ENCODE data around the gene POLR1D.

Gene POLR1D

GRCh38 chr13:27621366-27622101 is at the start of gene POLR1D:
Gene POLR1D (plus strand): TSS chr13:27621892. CDS start chr13:27621984, 92 bp downstream.
- H3K27ac ChIP-seq: peak within 1 kb of the TSS; percentile 97
- TF ChIP-seq CTCF (conservative IDR thresholded peaks at IDR 0.05): no peak

GRCh38 chr13:27572234-27572901 is 49.3 kb upstream of the POLR1D start:
- TF ChIP-seq CTCF (conservative IDR thresholded peaks at IDR 0.05): no peak
- no peak overlapping the region for H3K27ac ChIP-seq

- no peak for TF ChIP-seq CTCF (conservative IDR thresholded peaks at IDR 0.05)
- peak overlapping the region; percentile 13; the same call in 1 of the 2 replicates for H3K27ac ChIP-seq
Measured at GRCh38 chr13:27573265-27573664, 48.4 kb upstream of the POLR1D start.

GRCh38 chr13:27574661-27575060 is 47.0 kb upstream of the POLR1D start:
- no peak for TF ChIP-seq CTCF (conservative IDR thresholded peaks at IDR 0.05)

GRCh38 chr13:27578121-27579030 is 43.3 kb upstream of the POLR1D start:
- TF ChIP-seq CTCF (conservative IDR thresholded peaks at IDR 0.05): no peak
- H3K27ac ChIP-seq: peak overlapping the region; percentile 66

More at GRCh38 chr13:27574661-27575060, 47.0 kb upstream of the POLR1D start:
- H3K27ac ChIP-seq: no peak overlapping the region

GRCh38 chr13:27583645-27584044 is 38.0 kb upstream of the POLR1D start:
- no peak for TF ChIP-seq CTCF (conservative IDR thresholded peaks at IDR 0.05)

More at GRCh38 chr13:27583645-27584044, 38.0 kb upstream of the POLR1D start:
- peak overlapping the region; percentile 20; the same call in 1 of the 2 replicates for H3K27ac ChIP-seq

Measured in VCaP (cell line).